ENCODE results near the gene GPD1L.

DNA sequence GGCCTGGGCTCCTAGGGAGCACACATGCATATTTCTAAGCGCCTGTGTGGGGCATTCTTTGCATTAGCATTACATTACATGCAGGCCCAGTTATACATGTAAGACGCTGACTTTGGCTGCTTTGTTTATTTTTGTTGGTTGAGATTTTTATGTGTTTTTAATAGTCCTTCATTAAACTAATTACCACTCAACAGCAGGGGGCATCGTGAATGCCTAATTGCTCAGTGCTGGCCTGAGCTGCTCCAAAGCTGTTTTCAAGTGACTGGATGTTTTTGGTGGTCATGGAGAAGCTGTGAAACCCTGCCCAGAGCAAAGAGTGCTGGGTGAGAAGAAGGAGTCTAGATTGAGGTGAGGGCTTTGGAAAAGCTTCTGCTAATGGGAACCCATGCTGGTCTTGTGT, 41.5 kb downstream of the GPD1L start:
- TF ChIP-seq EZH2 (IDR thresholded peaks at IDR 0.05; ENCODE audit: insufficient read depth, low read length), result no peak
- TF ChIP-seq, protein P1, sequence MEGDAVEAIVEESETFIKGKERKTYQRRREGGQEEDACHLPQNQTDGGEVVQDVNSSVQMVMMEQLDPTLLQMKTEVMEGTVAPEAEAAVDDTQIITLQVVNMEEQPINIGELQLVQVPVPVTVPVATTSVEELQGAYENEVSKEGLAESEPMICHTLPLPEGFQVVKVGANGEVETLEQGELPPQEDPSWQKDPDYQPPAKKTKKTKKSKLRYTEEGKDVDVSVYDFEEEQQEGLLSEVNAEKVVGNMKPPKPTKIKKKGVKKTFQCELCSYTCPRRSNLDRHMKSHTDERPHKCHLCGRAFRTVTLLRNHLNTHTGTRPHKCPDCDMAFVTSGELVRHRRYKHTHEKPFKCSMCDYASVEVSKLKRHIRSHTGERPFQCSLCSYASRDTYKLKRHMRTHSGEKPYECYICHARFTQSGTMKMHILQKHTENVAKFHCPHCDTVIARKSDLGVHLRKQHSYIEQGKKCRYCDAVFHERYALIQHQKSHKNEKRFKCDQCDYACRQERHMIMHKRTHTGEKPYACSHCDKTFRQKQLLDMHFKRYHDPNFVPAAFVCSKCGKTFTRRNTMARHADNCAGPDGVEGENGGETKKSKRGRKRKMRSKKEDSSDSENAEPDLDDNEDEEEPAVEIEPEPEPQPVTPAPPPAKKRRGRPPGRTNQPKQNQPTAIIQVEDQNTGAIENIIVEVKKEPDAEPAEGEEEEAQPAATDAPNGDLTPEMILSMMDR (IDR thresholded peaks at IDR 0.05; ENCODE audit: insufficient read depth, low read depth, low read length), result no peak

All from astrocyte (in vitro differentiated cells and primary cell).